ENCODE results near the gene THSD4.

Gene THSD4

GRCh38 chr15:71811036-71811736 lies 695.9 kb downstream of the THSD4 start:
- Histone ChIP-seq H3K27ac (ENCODE audit: low read depth, low read length) (no peak overlapping the region), H3K9ac (ENCODE audit: low read length in 5 of 5) (no peak overlapping the region), H3K27me3 (ENCODE audit: control insufficient read depth in 5 of 5, insufficient read depth in 4 of 5, low read length in 5 of 5) (peaks cover 12 to 24% (median 18%) of the 10 kb centered on the region in 5 donors), H3K4me1 (ENCODE audit: control insufficient read depth in 5 of 5, insufficient read depth in 5 of 5, low read length in 5 of 5) (no peaks in the 10 kb centered on the region), H3K36me3 (ENCODE audit: control insufficient read depth in 5 of 5, insufficient read depth in 5 of 5, low read length in 5 of 5) (no peaks in the 10 kb centered on the region), H3K4me3 (ENCODE audit: low read depth in 1 of 5, low read length in 5 of 5) (no peak overlapping the region), H3K9me3 (ENCODE audit: control insufficient read depth in 5 of 5, low read length in 5 of 5) (no peaks in the 10 kb centered on the region)

GRCh38 chr15:71811752-71812735 lies 696.8 kb downstream of the THSD4 start:
- no peaks in the 10 kb centered on the region for H3K9me3 ChIP-seq (ENCODE audit: control insufficient read depth in 5 of 5, low read length in 5 of 5)
- H3K4me1 ChIP-seq (ENCODE audit: control insufficient read depth in 5 of 5, insufficient read depth in 5 of 5, low read length in 5 of 5) = no peaks in the 10 kb centered on the region
- no peak overlapping the region for H3K9ac ChIP-seq (ENCODE audit: low read length in 5 of 5)
- H3K27ac ChIP-seq (ENCODE audit: low read depth, low read length) = no peak overlapping the region
- H3K36me3 ChIP-seq (ENCODE audit: control insufficient read depth in 5 of 5, insufficient read depth in 5 of 5, low read length in 5 of 5) = no peaks in the 10 kb centered on the region
- H3K4me3 ChIP-seq (ENCODE audit: low read depth in 1 of 5, low read length in 5 of 5) = no peak overlapping the region
- peaks cover 9 to 22% (median 17%) of the 10 kb centered on the region in 5 donors for H3K27me3 ChIP-seq (ENCODE audit: control insufficient read depth in 5 of 5, insufficient read depth in 4 of 5, low read length in 5 of 5)

GRCh38 chr15:71812966-71813722 lies 697.9 kb downstream of the THSD4 start:
- Histone ChIP-seq H3K4me1 (ENCODE audit: control insufficient read depth in 5 of 5, insufficient read depth in 5 of 5, low read length in 5 of 5) (no peaks in the 10 kb centered on the region), H3K36me3 (ENCODE audit: control insufficient read depth in 5 of 5, insufficient read depth in 5 of 5, low read length in 5 of 5) (no peaks in the 10 kb centered on the region), H3K9ac (ENCODE audit: low read length in 5 of 5) (no peak overlapping the region), H3K27me3 (ENCODE audit: control insufficient read depth in 5 of 5, insufficient read depth in 4 of 5, low read length in 5 of 5) (peaks cover 4 to 15% (median 14%) of the 10 kb centered on the region in 5 donors), H3K4me3 (ENCODE audit: low read depth in 1 of 5, low read length in 5 of 5) (no peak overlapping the region), H3K27ac (ENCODE audit: low read depth, low read length) (no peak overlapping the region), H3K9me3 (ENCODE audit: control insufficient read depth in 5 of 5, low read length in 5 of 5) (peaks cover 0 to 2% (median 0%) of the 10 kb centered on the region in 5 donors)

- Histone ChIP-seq H3K36me3 (ENCODE audit: control insufficient read depth in 5 of 5, insufficient read depth in 5 of 5, low read length in 5 of 5) (no peaks in the 10 kb centered on the region), H3K9ac (ENCODE audit: low read length in 5 of 5) (no peak overlapping the region), H3K4me1 (ENCODE audit: control insufficient read depth in 5 of 5, insufficient read depth in 5 of 5, low read length in 5 of 5) (no peaks in the 10 kb centered on the region), H3K27me3 (ENCODE audit: control insufficient read depth in 5 of 5, insufficient read depth in 4 of 5, low read length in 5 of 5) (peaks cover 3 to 11% (median 6%) of the 10 kb centered on the region in 5 donors), H3K9me3 (ENCODE audit: control insufficient read depth in 5 of 5, low read length in 5 of 5) (peaks cover 0 to 5% (median 0%) of the 10 kb centered on the region in 5 donors), H3K27ac (ENCODE audit: low read depth, low read length) (no peak overlapping the region), H3K4me3 (ENCODE audit: low read depth in 1 of 5, low read length in 5 of 5) (no peak overlapping the region)
Measured at GRCh38 chr15:71813723-71814470, 698.6 kb downstream of the THSD4 start.

GRCh38 chr15:71815301-71815700 lies 700.0 kb downstream of the THSD4 start:
- Histone ChIP-seq H3K9ac (ENCODE audit: low read length in 5 of 5) (no peak overlapping the region), H3K27ac (ENCODE audit: low read depth, low read length) (no peak overlapping the region), H3K4me1 (ENCODE audit: control insufficient read depth in 5 of 5, insufficient read depth in 5 of 5, low read length in 5 of 5) (no peaks in the 10 kb centered on the region), H3K4me3 (ENCODE audit: low read depth in 1 of 5, low read length in 5 of 5) (no peak overlapping the region), H3K27me3 (ENCODE audit: control insufficient read depth in 5 of 5, insufficient read depth in 4 of 5, low read length in 5 of 5) (peaks cover 0 to 4% (median 3%) of the 10 kb centered on the region in 5 donors), H3K36me3 (ENCODE audit: control insufficient read depth in 5 of 5, insufficient read depth in 5 of 5, low read length in 5 of 5) (no peaks in the 10 kb centered on the region), H3K9me3 (ENCODE audit: control insufficient read depth in 5 of 5, low read length in 5 of 5) (peaks cover 0 to 11% (median 3%) of the 10 kb centered on the region in 5 donors)

GRCh38 chr15:71817351-71817750 lies 702.1 kb downstream of the THSD4 start:
- Histone ChIP-seq H3K9ac (ENCODE audit: low read length in 5 of 5) (no peak overlapping the region), H3K27me3 (ENCODE audit: control insufficient read depth in 5 of 5, insufficient read depth in 4 of 5, low read length in 5 of 5) (no peaks in the 10 kb centered on the region), H3K4me1 (ENCODE audit: control insufficient read depth in 5 of 5, insufficient read depth in 5 of 5, low read length in 5 of 5) (no peaks in the 10 kb centered on the region), H3K27ac (ENCODE audit: low read depth, low read length) (no peak overlapping the region), H3K9me3 (ENCODE audit: control insufficient read depth in 5 of 5, low read length in 5 of 5) (peaks cover 8 to 26% (median 14%) of the 10 kb centered on the region in 5 donors), H3K4me3 (ENCODE audit: low read depth in 1 of 5, low read length in 5 of 5) (no peak overlapping the region), H3K36me3 (ENCODE audit: control insufficient read depth in 5 of 5, insufficient read depth in 5 of 5, low read length in 5 of 5) (peaks cover 0 to 11% (median 5%) of the 10 kb centered on the region in 5 donors)

GRCh38 chr15:71820127-71820526 lies 704.9 kb downstream of the THSD4 start:
- no peak overlapping the region for H3K9ac ChIP-seq (ENCODE audit: low read length in 5 of 5)
- H3K9me3 ChIP-seq (ENCODE audit: control insufficient read depth in 5 of 5, low read length in 5 of 5) = peaks cover 8 to 39% (median 23%) of the 10 kb centered on the region in 5 donors
- no peaks in the 10 kb centered on the region for H3K27me3 ChIP-seq (ENCODE audit: control insufficient read depth in 5 of 5, insufficient read depth in 4 of 5, low read length in 5 of 5)
- no peaks in the 10 kb centered on the region for H3K4me1 ChIP-seq (ENCODE audit: control insufficient read depth in 5 of 5, insufficient read depth in 5 of 5, low read length in 5 of 5)
- H3K27ac ChIP-seq (ENCODE audit: low read depth, low read length) = no peak overlapping the region
- H3K4me3 ChIP-seq (ENCODE audit: low read depth in 1 of 5, low read length in 5 of 5) = no peak overlapping the region
- peaks cover 10 to 23% (median 20%) of the 10 kb centered on the region in 5 donors for H3K36me3 ChIP-seq (ENCODE audit: control insufficient read depth in 5 of 5, insufficient read depth in 5 of 5, low read length in 5 of 5)

GRCh38 chr15:71821547-71822129 lies 706.4 kb downstream of the THSD4 start:
- Histone ChIP-seq H3K4me1 (ENCODE audit: control insufficient read depth in 5 of 5, insufficient read depth in 5 of 5, low read length in 5 of 5) (no peaks in the 10 kb centered on the region), H3K27me3 (ENCODE audit: control insufficient read depth in 5 of 5, insufficient read depth in 4 of 5, low read length in 5 of 5) (no peaks in the 10 kb centered on the region), H3K36me3 (ENCODE audit: control insufficient read depth in 5 of 5, insufficient read depth in 5 of 5, low read length in 5 of 5) (peaks cover 17 to 35% (median 29%) of the 10 kb centered on the region in 5 donors), H3K9me3 (ENCODE audit: control insufficient read depth in 5 of 5, low read length in 5 of 5) (peaks cover 8 to 39% (median 23%) of the 10 kb centered on the region in 5 donors), H3K4me3 (ENCODE audit: low read depth in 1 of 5, low read length in 5 of 5) (no peak overlapping the region), H3K9ac (ENCODE audit: low read length in 5 of 5) (no peak overlapping the region), H3K27ac (ENCODE audit: low read depth, low read length) (no peak overlapping the region)
